Fibroblast of lung (primary cell): Measurements from ENCODE around the gene GATA3. TPM values are rescaled to one million over a fixed set of nuclear protein-coding genes. Genes with fewer than 3 reads are reported as not detected.

Experiments used
- DNase-seq, 2 donors: peaks; one replicate each; pipeline versions ENCODE4 v3.0.0 to v3.0.0-alpha.2; 2010; ENCODE audit warnings: low read depth in 2 of 2
- H2AFZ ChIP-seq: 2 replicates; pipeline ENCODE4 v1.5.1; 2012; ENCODE audit warnings: low read length, control low read depth, inconsistent platforms
- H3K27ac ChIP-seq: 2 replicates; pipeline ENCODE4 v1.5.1; 2011; ENCODE audit warnings: low read length, control low read depth; ENCODE audit not compliant: insufficient read depth
- H3K27me3 ChIP-seq: 2 replicates; pipeline ENCODE4 v1.5.1; 2011; ENCODE audit warnings: mild to moderate bottlenecking, low read length; ENCODE audit not compliant: control insufficient read depth, insufficient read depth
- H3K36me3 ChIP-seq: 2 replicates; pipeline ENCODE4 v1.5.1; 2011; ENCODE audit warnings: low read length; ENCODE audit not compliant: control insufficient read depth, insufficient read depth
- H3K4me1 ChIP-seq: 2 replicates; pipeline ENCODE4 v1.5.1; 2011; ENCODE audit warnings: low read length; ENCODE audit not compliant: control insufficient read depth, insufficient read depth; ENCODE audit errors: extremely low read depth
- H3K4me2 ChIP-seq: 2 replicates; pipeline ENCODE4 v1.5.1; 2011; ENCODE audit warnings: low read length, control low read depth; ENCODE audit not compliant: insufficient read depth; ENCODE audit errors: extremely low read depth
- H3K4me3 ChIP-seq, 4 experiments: fragments of 200-600 bp in 1 of 4; sonication (generic) in 1 of 4; replicated peaks in 1 of 4; 2 replicates each; pipeline ENCODE4 v1.5.1; 2011 to 2016; ENCODE audit warnings: low read length in 4 of 4, low read depth in 3 of 4, mild to moderate bottlenecking in 3 of 4, control low read depth in 2 of 4, inconsistent platforms in 1 of 4, mixed read lengths in 1 of 4; ENCODE audit not compliant: insufficient read depth in 1 of 4; ENCODE audit errors: control extremely low read depth in 1 of 4
- H3K79me2 ChIP-seq: 2 replicates; pipeline ENCODE4 v1.5.1; 2012; ENCODE audit warnings: mild to moderate bottlenecking, low read length, inconsistent platforms; ENCODE audit not compliant: control insufficient read depth, insufficient read depth
- H3K9ac ChIP-seq: 2 replicates; pipeline ENCODE4 v1.5.1; 2011; ENCODE audit warnings: mild to moderate bottlenecking, low read length, control low read depth; ENCODE audit not compliant: insufficient read depth
- H3K9me3 ChIP-seq: 2 replicates; pipeline ENCODE4 v1.5.1; 2012; ENCODE audit warnings: low read depth, low read length; ENCODE audit not compliant: control insufficient read depth, insufficient read depth
- H4K20me1 ChIP-seq: 2 replicates; pipeline ENCODE4 v1.5.1; 2011; ENCODE audit warnings: low read length; ENCODE audit not compliant: control insufficient read depth, insufficient read depth; ENCODE audit errors: extremely low read depth
- CTCF ChIP-seq, 2 donors: IDR thresholded peaks in 1 of 2; conservative IDR thresholded peaks in 1 of 2; 1 replicate in 1 of 2; 2 replicates in 1 of 2; pipeline ENCODE4 v1.5.1; 2011 to 2012; ENCODE audit warnings: low read length in 2 of 2, control low read depth in 1 of 2, inconsistent platforms in 1 of 2, low read depth in 1 of 2, mild to moderate bottlenecking in 1 of 2
- EZH2 ChIP-seq: IDR thresholded peaks from 2 replicates; pipeline ENCODE4 v1.5.1; 2012; ENCODE audit warnings: low read length, control low read depth, mild to moderate bottlenecking; ENCODE audit errors: missing control alignments
- polyA plus RNA-seq, 2 donors: library from polyadenylated mRNA; depleted of rRNA in 1 of 2; stranded (reverse) in 1 of 2; unstranded in 1 of 2; fragments of >200 nt; gene quantifications; 2 replicates each; pipeline ENCODE4 v1.2.1, GENCODE V29; 2011 to 2012; ENCODE audit warnings: missing spikeins in 1 of 2
- total RNA-seq: library from RNA; depleted of rRNA; stranded (reverse); fragments of >200 nt; gene quantifications from 2 replicates; pipeline ENCODE4 v1.2.1, GENCODE V29; 2014

GATA3 gene
- total and polyA plus RNA-seq, 2 donors (not counting 1 experiment from before 2014, with no cell fraction given): not detected

DNA sequence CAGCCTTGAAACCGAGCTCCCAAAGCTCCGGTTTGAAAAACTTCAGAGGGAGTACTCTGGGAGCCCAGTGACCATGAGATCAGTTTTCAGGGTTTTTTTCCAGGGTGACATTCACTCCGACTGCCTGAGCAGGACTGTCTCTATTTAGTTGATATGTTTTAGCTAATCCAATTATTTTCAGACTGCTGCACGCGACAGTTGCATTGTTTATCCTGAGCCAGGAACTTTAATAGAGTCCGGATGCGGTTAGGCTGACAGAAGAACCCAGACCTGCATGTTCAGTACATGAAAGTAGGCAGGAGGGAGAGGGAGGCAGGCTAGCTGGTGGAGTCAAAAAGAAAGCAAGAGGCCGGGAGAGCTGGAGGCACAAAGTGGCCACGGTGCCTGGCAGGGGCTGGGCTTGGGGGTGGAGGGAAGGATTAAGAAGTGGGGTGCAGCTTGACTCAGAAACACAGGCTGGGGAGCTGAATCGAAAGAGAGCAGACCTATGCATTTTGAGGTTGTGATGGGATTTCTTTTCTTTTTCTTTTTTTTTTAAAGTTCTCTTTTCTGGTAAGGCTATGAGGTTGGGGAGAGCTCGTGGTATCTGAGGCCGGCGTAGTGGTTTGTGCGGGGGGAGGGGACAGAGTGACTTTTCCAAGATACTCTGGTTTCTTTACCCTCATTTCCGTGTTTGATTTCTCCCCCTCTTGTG, 5.7 kb downstream of the GATA3 start:
- Histone ChIP-seq H4K20me1 (no peaks in the 10 kb centered on the region), H3K9me3 (no peaks in the 10 kb centered on the region), H2AFZ (no peak overlapping the region), H3K4me1 (no peaks in the 10 kb centered on the region), H3K4me2 (no peak overlapping the region), H3K9ac (no peak overlapping the region), H3K4me3 (peak overlapping the region in 1 of 4 experiments; percentile 14), H3K79me2 (no peaks in the 10 kb centered on the region), H3K27ac (no peak overlapping the region), H3K36me3 (no peaks in the 10 kb centered on the region), H3K27me3 (peaks cover 53% of the 10 kb centered on the region)
- TF ChIP-seq CTCF (conservative IDR thresholded peaks at IDR 0.05 in 1 of 2, IDR thresholded peaks at IDR 0.05 in 1 of 2; ENCODE audit: low read depth in 1 of 2, low read length in 2 of 2): no peak
- TF ChIP-seq EZH2: no peak
- peak in 1 of 2 donors; percentile 73 for DNase-seq

DNA sequence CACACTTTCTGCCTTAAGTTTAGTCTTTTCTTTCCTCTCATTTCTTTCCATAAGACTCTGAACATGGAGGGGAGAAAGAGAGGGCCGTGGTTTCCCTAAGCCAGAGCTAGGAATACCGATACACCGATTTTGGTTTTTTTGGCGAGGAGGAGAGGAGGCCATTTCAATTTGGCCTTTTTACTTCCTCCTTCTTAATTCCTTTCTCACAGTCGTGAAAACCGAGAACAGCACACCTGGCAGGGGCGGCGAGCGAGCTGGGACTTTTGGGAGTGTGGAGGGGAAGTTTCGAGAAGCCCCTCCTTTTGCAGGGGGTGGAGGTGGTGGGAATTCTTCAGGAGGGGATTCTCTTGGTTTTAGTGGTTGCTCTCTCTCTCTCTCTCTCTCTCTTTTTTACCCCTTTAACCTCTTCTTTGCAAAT, 6.2 kb downstream of the GATA3 start:
- Histone ChIP-seq H3K9ac (no peak overlapping the region), H3K4me1 (no peaks in the 10 kb centered on the region), H2AFZ (no peak overlapping the region), H3K4me3 (no peak overlapping the region), H3K4me2 (no peak overlapping the region), H3K27ac (no peak overlapping the region), H3K79me2 (no peaks in the 10 kb centered on the region), H3K36me3 (no peaks in the 10 kb centered on the region), H3K27me3 (peaks cover 48% of the 10 kb centered on the region), H4K20me1 (no peaks in the 10 kb centered on the region), H3K9me3 (no peaks in the 10 kb centered on the region)
- no peak for TF ChIP-seq EZH2
- TF ChIP-seq CTCF (conservative IDR thresholded peaks at IDR 0.05 in 1 of 2, IDR thresholded peaks at IDR 0.05 in 1 of 2; ENCODE audit: low read depth in 1 of 2, low read length in 2 of 2): no peak
- DNase-seq: no peak

DNA sequence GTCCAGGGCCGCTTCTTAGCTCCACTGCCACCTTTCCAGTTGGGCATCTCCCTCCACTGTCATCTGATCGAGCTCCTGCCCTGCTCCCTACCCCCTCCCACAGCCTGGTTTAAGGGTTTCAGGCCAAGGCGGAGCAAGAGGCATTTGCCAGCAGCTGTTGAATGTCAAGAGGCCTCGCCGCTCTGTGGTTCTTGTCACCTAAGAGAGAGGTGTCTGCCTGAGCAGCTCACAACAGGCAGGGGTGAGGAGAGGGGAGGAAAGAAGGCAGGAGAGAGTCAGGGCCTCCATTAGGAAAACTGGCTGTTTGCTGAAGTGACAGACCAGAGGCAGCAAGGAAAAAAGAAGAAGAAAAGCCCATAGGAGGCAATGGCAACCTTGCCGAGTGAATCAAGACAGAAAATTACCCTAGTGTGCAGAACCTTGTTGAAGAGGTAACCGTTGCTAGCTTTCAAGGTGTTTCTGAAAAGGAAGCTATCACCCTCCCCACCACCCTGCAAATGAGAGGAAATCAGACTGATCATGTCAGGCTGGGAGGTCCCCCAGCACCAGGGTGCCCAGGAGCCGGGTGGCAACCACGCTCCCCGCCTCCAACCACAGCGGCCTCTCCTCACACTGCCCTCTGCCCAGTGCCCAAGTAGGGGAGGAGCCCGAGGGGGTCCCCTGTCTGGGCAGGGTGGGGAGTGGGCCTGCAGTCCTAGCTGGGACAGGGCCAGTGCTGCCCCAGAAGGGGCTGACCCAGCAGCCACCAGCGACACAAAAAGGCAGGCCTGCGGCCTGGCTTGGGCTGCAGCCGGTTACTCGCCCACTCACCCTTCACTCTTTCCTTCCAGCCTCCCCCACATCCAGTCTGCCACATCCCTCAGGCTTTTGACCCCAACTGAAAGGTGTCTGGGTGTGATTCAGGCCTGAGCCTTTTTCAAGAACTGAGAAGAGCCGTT, 7.1 kb downstream of the GATA3 start:
- no peaks in the 10 kb centered on the region for H3K79me2 ChIP-seq
- peaks cover 40% of the 10 kb centered on the region for H3K27me3 ChIP-seq
- no peaks in the 10 kb centered on the region for H3K9me3 ChIP-seq
- H3K36me3 ChIP-seq: no peaks in the 10 kb centered on the region
- H3K4me1 ChIP-seq: no peaks in the 10 kb centered on the region
- H3K27ac ChIP-seq: no peak overlapping the region
- DNase-seq: peak in 1 of 2 donors; percentile 66
- H3K4me3 ChIP-seq: no peak overlapping the region
- no peak overlapping the region for H2AFZ ChIP-seq
- H3K9ac ChIP-seq: no peak overlapping the region
- H3K4me2 ChIP-seq: no peak overlapping the region
- H4K20me1 ChIP-seq: no peaks in the 10 kb centered on the region
- TF ChIP-seq EZH2 (peak; percentile 35), CTCF (conservative IDR thresholded peaks at IDR 0.05 in 1 of 2, IDR thresholded peaks at IDR 0.05 in 1 of 2; ENCODE audit: low read depth in 1 of 2, low read length in 2 of 2) (no peak)
